Measurements from ENCODE around the gene CCDC196. TPM values are rescaled to one million over a fixed set of nuclear protein-coding genes. Genes with fewer than 3 reads are reported as not detected.

The CCDC196 gene
- total RNA-seq, 1 experiment from 2014 or later: not detected

- CTCF ChIA-PET: no interaction called here
These were observed 17.3 kb upstream of the CCDC196 start for GRCh38 chr14:66468778-66469367.

DNA sequence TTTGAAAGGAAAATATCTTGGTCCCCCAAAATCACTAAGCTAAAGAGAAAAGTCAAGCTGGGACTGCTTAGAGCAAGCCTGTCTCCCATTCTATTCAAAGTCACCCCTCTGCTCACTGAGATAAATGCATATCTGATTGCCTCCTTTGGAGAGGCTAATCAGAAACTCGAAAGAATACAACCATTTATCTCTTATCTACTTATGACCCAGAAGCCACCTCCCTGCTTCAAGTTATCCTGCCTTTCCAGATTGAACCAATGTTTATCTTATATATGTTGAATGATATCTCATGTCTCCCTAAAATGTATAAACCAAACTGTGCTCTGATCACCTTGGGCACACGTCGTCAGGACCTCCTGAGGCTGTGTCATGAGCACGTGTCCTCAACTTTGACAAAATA, 14.6 kb upstream of the CCDC196 start:
- ChIA-PET CTCF (no interaction called here), POLR2A (interaction anchor here (0.6 kb wide), 1 partner anchor 37 kb away, joined by 3 read pairs; the partner anchor contains the start of gene GPHN)
- Mint-ChIP-seq H3K27ac (ENCODE audit: unreplicated experiment) (no peak overlapping the region), H3K9me3 (ENCODE audit: unreplicated experiment) (no peaks in the 10 kb centered on the region), H3K4me1 (ENCODE audit: low read depth, unreplicated experiment) (no peaks in the 10 kb centered on the region), H3K4me3 (ENCODE audit: unreplicated experiment) (no peak overlapping the region), H3K36me3 (ENCODE audit: insufficient read depth, unreplicated experiment) (no peaks in the 10 kb centered on the region), H3K27me3 (ENCODE audit: insufficient read depth, unreplicated experiment) (no peaks in the 10 kb centered on the region)
- H3K4me3 ChIP-seq (ENCODE audit: low read depth, low read length): no peak overlapping the region
- peaks cover 8% of the 10 kb centered on the region for H3K9me3 ChIP-seq
- TF ChIP-seq CTCF (IDR thresholded peaks at IDR 0.05; ENCODE audit: insufficient read depth in 1 of 2, low read depth in 1 of 2, low read length in 1 of 2, severe bottlenecking in 1 of 2, unreplicated experiment in 1 of 2): no peak
- no peaks in the 10 kb centered on the region for H3K36me3 ChIP-seq (ENCODE audit: control insufficient read depth, insufficient read depth, low read length)
- BruUV-seq (replicated peaks): no TSS peak
- no peaks in the 10 kb centered on the region for H3K4me1 ChIP-seq
- DNase-seq: no peak
- no peaks in the 10 kb centered on the region for H3K27me3 ChIP-seq (replicated peaks; ENCODE audit: control insufficient read depth, insufficient read depth, low read length)
- intact Hi-C loops (cut with micrococcal nuclease; ENCODE audit: unreplicated experiment): no loop called here

More at GRCh38 chr14:66468778-66469367, 17.3 kb upstream of the CCDC196 start:
- Mint-ChIP-seq H3K36me3 (ENCODE audit: insufficient read depth, unreplicated experiment) (no peaks in the 10 kb centered on the region), H3K9me3 (ENCODE audit: unreplicated experiment) (peaks cover 8% of the 10 kb centered on the region), H3K4me1 (ENCODE audit: low read depth, unreplicated experiment) (no peaks in the 10 kb centered on the region), H3K27me3 (ENCODE audit: insufficient read depth, unreplicated experiment) (no peaks in the 10 kb centered on the region), H3K27ac (ENCODE audit: unreplicated experiment) (no peak overlapping the region), H3K4me3 (ENCODE audit: unreplicated experiment) (no peak overlapping the region)
- intact Hi-C loops (cut with micrococcal nuclease; ENCODE audit: unreplicated experiment): no loop called here
- no peak overlapping the region for H3K4me3 ChIP-seq (ENCODE audit: low read depth, low read length)
- H3K9me3 ChIP-seq: peaks cover 8% of the 10 kb centered on the region
- no peak for TF ChIP-seq CTCF (IDR thresholded peaks at IDR 0.05; ENCODE audit: insufficient read depth in 1 of 2, low read depth in 1 of 2, low read length in 1 of 2, severe bottlenecking in 1 of 2, unreplicated experiment in 1 of 2)
- no TSS peak for BruUV-seq (replicated peaks)
- H3K27me3 ChIP-seq (replicated peaks; ENCODE audit: control insufficient read depth, insufficient read depth, low read length): no peaks in the 10 kb centered on the region
- POLR2A ChIA-PET: no interaction called here
- no peak for DNase-seq
- H3K4me1 ChIP-seq: no peaks in the 10 kb centered on the region
- H3K36me3 ChIP-seq (ENCODE audit: control insufficient read depth, insufficient read depth, low read length): no peaks in the 10 kb centered on the region

DNA sequence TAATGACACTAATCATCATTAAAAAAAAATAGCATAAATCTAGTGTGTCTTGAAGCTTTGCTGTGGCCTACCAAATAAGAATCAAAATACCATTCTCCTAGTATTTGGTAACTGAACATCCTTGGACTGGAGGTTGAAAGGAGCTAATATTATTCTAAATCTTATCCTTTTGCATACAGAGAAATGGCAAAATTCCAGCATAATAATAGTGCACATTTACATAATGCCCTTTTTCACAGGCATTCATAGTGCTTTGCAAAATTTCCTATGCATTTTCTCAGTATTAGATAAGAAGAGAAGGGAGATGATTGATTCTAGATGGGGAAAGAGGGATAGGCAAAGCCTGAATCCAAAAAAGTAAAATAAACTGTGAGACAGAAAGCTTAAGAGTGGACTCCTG, 13.9 kb upstream of the CCDC196 start:
- H3K4me3 Mint-ChIP-seq (ENCODE audit: unreplicated experiment): no peak overlapping the region
- no TSS peak for BruUV-seq (replicated peaks)
- H3K9me3 Mint-ChIP-seq (ENCODE audit: unreplicated experiment): no peaks in the 10 kb centered on the region
- POLR2A ChIA-PET: no interaction called here
- no peaks in the 10 kb centered on the region for H3K4me1 Mint-ChIP-seq (ENCODE audit: low read depth, unreplicated experiment)
- no peaks in the 10 kb centered on the region for H3K27me3 ChIP-seq (replicated peaks; ENCODE audit: control insufficient read depth, insufficient read depth, low read length)
- H3K36me3 Mint-ChIP-seq (ENCODE audit: insufficient read depth, unreplicated experiment): no peaks in the 10 kb centered on the region
- no peaks in the 10 kb centered on the region for H3K4me1 ChIP-seq
- no peak for TF ChIP-seq CTCF (IDR thresholded peaks at IDR 0.05; ENCODE audit: insufficient read depth in 1 of 2, low read depth in 1 of 2, low read length in 1 of 2, severe bottlenecking in 1 of 2, unreplicated experiment in 1 of 2)
- H3K27me3 Mint-ChIP-seq (ENCODE audit: insufficient read depth, unreplicated experiment): no peaks in the 10 kb centered on the region
- H3K27ac Mint-ChIP-seq (ENCODE audit: unreplicated experiment): no peak overlapping the region
- H3K9me3 ChIP-seq: peaks cover 8% of the 10 kb centered on the region
- DNase-seq: no peak
- H3K36me3 ChIP-seq (ENCODE audit: control insufficient read depth, insufficient read depth, low read length): no peaks in the 10 kb centered on the region
- intact Hi-C loops (cut with micrococcal nuclease; ENCODE audit: unreplicated experiment): no loop called here
- CTCF ChIA-PET: no interaction called here
- no peak overlapping the region for H3K4me3 ChIP-seq (ENCODE audit: low read depth, low read length)
